Measurements from ENCODE around the gene ADARB1.
A peak's percentile ranks its signal among the peaks of the same experiment; 100 is the strongest.

The ADARB1 gene

DNA sequence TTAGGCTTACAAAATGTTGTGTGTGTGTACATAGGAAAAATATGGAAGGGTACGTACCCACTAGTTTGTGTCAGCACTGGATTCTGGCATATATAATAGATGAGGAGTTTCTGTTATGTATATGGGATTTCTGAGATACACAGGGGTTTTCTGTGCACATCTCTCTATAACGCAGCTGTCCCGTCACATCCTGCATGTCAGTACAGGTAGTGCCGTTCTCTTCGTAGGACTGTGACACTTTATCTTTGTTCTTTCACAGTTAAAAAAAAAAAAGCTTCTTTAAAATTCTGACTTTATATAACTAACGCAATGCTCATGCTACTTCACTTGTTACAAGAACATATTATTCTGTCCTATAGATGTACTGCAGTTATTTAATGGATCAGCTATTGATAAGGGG is 42.9 kb downstream of the ADARB1 start:
- Mint-ChIP-seq H3K4me3 (no peak overlapping the region), H3K4me1 (ENCODE audit: low read depth) (peaks cover 26% of the 10 kb centered on the region), H3K9me3 (ENCODE audit: low read depth) (no peaks in the 10 kb centered on the region), H3K27ac (no peak overlapping the region), H3K27me3 (no peaks in the 10 kb centered on the region), H3K36me3 (no peaks in the 10 kb centered on the region)

DNA sequence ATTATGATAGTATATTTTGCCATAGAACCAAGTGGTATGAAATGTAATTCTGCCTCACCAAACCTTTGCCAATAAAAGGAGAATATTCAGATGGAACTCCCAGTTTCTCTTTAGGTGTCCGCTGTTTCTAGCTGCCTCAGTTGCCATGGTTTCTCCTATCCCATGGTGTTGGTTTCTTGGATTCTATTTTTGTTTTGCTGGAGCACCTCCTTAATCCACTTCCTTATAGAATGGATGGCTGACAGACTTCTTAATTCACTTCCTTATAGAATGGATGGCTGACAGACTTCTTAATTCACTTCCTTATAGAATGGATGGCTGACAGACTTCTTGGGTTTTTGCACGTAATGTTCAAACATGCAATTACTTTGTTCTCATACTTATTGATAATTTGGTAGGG is 43.7 kb downstream of the ADARB1 start:
- Mint-ChIP-seq H3K4me3 (no peak overlapping the region), H3K4me1 (ENCODE audit: low read depth) (peaks cover 24% of the 10 kb centered on the region), H3K36me3 (no peaks in the 10 kb centered on the region), H3K9me3 (ENCODE audit: low read depth) (no peaks in the 10 kb centered on the region), H3K27ac (no peak overlapping the region), H3K27me3 (no peaks in the 10 kb centered on the region)

DNA sequence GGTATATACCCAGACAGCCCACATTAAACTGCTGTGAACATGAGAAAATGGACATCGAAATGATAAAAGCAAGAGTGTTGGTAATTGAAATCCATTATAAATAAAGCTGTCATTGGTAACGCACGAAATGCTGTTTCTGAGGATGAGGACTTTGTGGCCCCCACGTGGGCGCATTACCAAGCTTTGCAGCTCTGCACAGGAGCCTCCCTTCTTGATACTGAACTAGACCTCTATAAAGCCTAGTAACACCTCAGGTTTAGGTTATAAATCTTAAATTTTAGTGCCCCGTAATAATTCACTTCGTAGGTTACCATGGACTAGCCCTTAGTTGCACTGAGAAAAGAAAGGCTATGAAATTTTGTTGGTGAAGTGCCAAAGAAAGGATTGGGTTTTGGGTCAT is 45.4 kb downstream of the ADARB1 start:
- Mint-ChIP-seq H3K9me3 (ENCODE audit: low read depth) (no peaks in the 10 kb centered on the region), H3K36me3 (no peaks in the 10 kb centered on the region), H3K27me3 (no peaks in the 10 kb centered on the region), H3K4me3 (no peak overlapping the region), H3K27ac (no peak overlapping the region), H3K4me1 (ENCODE audit: low read depth) (peaks cover 21% of the 10 kb centered on the region)

DNA sequence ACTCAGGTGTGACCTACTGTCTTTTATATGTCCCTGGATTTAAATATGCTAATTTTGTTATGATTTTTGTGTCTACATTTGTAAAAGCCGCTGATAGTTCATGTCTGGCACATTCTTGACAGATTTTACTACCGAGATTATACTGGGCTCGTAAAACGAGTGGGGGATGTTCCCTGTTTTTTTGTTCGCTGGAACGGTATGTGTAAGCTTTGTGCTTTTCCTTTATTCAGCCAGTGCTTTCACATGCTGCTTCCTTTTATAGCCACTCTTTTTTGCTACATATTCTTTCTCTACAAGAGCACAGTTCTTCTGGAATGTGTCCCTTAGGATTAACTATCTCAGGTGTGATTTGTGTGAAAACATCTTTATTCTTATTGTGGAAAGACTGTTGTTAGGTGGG is 46.6 kb downstream of the ADARB1 start:
- no peaks in the 10 kb centered on the region for H3K9me3 Mint-ChIP-seq (ENCODE audit: low read depth)
- H3K27ac Mint-ChIP-seq: no peak overlapping the region
- H3K36me3 Mint-ChIP-seq: no peaks in the 10 kb centered on the region
- H3K4me3 Mint-ChIP-seq: no peak overlapping the region
- peaks cover 11% of the 10 kb centered on the region for H3K4me1 Mint-ChIP-seq (ENCODE audit: low read depth)
- no peaks in the 10 kb centered on the region for H3K27me3 Mint-ChIP-seq

DNA sequence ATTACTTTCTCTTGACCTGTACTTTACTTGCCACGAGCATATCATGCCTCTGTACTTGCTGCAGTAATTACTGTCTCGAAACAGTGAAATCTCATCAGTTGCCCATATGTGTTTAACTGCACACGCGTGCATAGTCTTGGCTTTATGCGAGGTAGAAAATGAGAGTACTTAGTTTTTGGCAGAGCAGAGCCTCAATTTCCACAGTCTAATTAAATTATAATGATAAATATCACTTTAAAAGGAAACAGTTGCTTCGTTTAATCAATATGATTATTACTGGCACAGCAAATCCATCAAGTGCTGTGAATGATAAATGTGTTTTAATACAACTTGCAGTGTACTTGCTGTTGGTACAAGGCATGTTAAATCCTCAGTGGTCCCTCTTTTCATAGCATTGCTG is 47.6 kb downstream of the ADARB1 start:
- peaks cover 7% of the 10 kb centered on the region for H3K4me1 Mint-ChIP-seq (ENCODE audit: low read depth)
- H3K4me3 Mint-ChIP-seq: no peak overlapping the region
- no peaks in the 10 kb centered on the region for H3K36me3 Mint-ChIP-seq
- no peaks in the 10 kb centered on the region for H3K27me3 Mint-ChIP-seq
- H3K27ac Mint-ChIP-seq: no peak overlapping the region
- H3K9me3 Mint-ChIP-seq (ENCODE audit: low read depth): no peaks in the 10 kb centered on the region

- no peaks in the 10 kb centered on the region for H3K27me3 Mint-ChIP-seq
- H3K36me3 Mint-ChIP-seq: no peaks in the 10 kb centered on the region
- peaks cover 7% of the 10 kb centered on the region for H3K4me1 Mint-ChIP-seq (ENCODE audit: low read depth)
- no peaks in the 10 kb centered on the region for H3K9me3 Mint-ChIP-seq (ENCODE audit: low read depth)
- H3K27ac Mint-ChIP-seq: no peak overlapping the region
- no peak overlapping the region for H3K4me3 Mint-ChIP-seq
Observed at GRCh38 chr21:45122432-45123132, 48.2 kb downstream of the ADARB1 start.

GRCh38 chr21:45123440-45123839 is 49.1 kb downstream of the ADARB1 start:
- Mint-ChIP-seq H3K9me3 (ENCODE audit: low read depth) (no peaks in the 10 kb centered on the region), H3K4me3 (no peak overlapping the region), H3K27ac (no peak overlapping the region), H3K36me3 (peaks cover under 1% of the 10 kb centered on the region), H3K4me1 (ENCODE audit: low read depth) (peaks cover 13% of the 10 kb centered on the region), H3K27me3 (no peaks in the 10 kb centered on the region)

DNA sequence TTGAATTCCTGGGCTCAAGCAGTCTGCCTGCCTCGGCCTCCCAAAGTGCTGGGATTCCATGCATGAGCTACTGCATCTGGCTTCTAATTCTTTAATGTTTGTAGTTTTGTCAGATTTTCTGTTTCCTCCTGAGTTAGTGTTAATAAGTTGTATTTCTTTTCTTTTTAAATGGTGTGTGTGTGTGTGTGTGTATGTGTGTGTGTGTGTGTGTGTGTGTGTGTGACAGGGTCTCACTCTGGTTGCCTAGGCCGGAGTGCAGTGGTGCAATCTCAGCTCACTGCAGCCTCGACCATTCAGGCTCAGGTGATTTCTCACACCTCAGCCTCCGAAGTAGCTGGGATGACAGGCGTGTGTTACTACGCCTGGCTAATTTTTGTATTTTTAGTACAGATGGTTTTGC is 50.2 kb downstream of the ADARB1 start:
- Mint-ChIP-seq H3K4me1 (ENCODE audit: low read depth) (peaks cover 15% of the 10 kb centered on the region), H3K4me3 (no peak overlapping the region), H3K27me3 (no peaks in the 10 kb centered on the region), H3K9me3 (ENCODE audit: low read depth) (no peaks in the 10 kb centered on the region), H3K27ac (no peak overlapping the region), H3K36me3 (peaks cover 3% of the 10 kb centered on the region)

DNA sequence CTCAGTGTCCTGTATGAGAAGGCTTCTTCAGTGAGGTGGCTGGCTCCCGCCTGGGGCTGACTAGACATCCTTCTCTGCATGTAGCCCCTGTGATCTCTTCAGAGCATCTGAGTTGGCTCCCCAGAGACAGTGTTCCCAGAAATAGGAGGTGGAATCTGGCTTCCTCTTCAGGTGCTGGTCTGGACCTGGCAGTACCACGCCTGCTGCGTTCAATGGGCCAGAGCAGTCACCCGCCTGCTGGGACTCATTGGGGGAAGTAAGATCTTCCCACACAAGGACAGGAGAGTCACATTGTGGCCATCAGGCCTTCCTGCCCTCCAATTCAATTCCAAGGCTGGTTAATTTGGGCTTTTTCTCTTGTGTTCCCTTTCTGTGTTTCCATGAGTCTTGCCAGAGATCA is 51.0 kb downstream of the ADARB1 start:
- H3K27me3 Mint-ChIP-seq: no peaks in the 10 kb centered on the region
- peaks cover 18% of the 10 kb centered on the region for H3K4me1 Mint-ChIP-seq (ENCODE audit: low read depth)

DNA sequence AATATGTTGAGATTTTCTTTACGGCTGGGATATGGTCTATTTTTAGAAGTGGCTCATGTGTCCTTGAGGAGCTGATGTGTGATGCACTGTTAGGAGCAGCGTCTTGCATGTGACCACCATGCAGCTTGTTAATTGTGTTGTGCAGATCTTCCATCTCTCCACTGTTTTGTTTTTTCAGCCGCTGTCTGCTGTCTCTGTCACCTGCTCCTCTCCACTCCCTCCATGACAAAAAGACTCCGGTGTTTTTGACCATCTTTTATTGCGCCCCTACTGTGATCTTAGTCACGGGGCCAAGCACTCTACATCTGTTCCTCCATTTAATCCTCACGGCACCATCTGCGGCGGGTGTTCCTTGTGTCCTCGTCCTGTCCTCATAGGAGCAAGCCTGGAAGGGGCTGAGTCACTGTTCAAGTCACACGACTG is 51.8 kb downstream of the ADARB1 start:
- Mint-ChIP-seq H3K36me3 (peaks cover 3% of the 10 kb centered on the region), H3K9me3 (ENCODE audit: low read depth) (no peaks in the 10 kb centered on the region), H3K27me3 (no peaks in the 10 kb centered on the region), H3K27ac (peak overlapping the region; percentile 67), H3K4me1 (ENCODE audit: low read depth) (peaks cover 20% of the 10 kb centered on the region), H3K4me3 (no peak overlapping the region)

More for the DNA sequence above, 51.0 kb downstream of the ADARB1 start:
- Mint-ChIP-seq H3K4me3 (no peak overlapping the region), H3K27ac (no peak overlapping the region), H3K9me3 (ENCODE audit: low read depth) (no peaks in the 10 kb centered on the region), H3K36me3 (peaks cover 3% of the 10 kb centered on the region)

DNA sequence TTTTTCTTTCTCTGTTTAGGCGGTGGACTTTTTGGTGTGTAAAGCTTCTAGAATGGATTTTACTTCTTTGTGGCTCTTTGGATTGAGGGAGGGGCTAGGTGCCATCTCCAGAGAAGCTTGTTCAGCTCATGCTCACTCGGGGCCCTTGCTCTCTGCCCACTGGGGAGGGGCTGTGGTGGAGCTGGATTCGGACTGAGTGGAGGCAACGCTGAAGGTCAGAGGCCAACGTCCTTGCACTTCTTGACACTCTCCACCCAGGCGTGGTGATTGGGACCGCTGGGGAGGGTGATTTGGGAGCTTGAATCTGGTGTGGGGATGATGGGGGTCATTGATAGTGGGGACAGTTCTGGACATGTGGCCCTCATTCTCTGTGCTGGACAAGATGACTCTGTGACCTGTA is 52.6 kb downstream of the ADARB1 start:
- no peak overlapping the region for H3K4me3 Mint-ChIP-seq
- H3K36me3 Mint-ChIP-seq: peaks cover 3% of the 10 kb centered on the region
- H3K4me1 Mint-ChIP-seq (ENCODE audit: low read depth): peaks cover 20% of the 10 kb centered on the region
- no peaks in the 10 kb centered on the region for H3K9me3 Mint-ChIP-seq (ENCODE audit: low read depth)
- no peak overlapping the region for H3K27ac Mint-ChIP-seq
- H3K27me3 Mint-ChIP-seq: no peaks in the 10 kb centered on the region

- H3K27me3 Mint-ChIP-seq: no peaks in the 10 kb centered on the region
- no peaks in the 10 kb centered on the region for H3K9me3 Mint-ChIP-seq (ENCODE audit: low read depth)
- H3K4me3 Mint-ChIP-seq: no peak overlapping the region
- H3K4me1 Mint-ChIP-seq (ENCODE audit: low read depth): peaks cover 22% of the 10 kb centered on the region
- H3K36me3 Mint-ChIP-seq: peaks cover 3% of the 10 kb centered on the region
- no peak overlapping the region for H3K27ac Mint-ChIP-seq
Observed at GRCh38 chr21:45127937-45128336, 53.6 kb downstream of the ADARB1 start.

DNA sequence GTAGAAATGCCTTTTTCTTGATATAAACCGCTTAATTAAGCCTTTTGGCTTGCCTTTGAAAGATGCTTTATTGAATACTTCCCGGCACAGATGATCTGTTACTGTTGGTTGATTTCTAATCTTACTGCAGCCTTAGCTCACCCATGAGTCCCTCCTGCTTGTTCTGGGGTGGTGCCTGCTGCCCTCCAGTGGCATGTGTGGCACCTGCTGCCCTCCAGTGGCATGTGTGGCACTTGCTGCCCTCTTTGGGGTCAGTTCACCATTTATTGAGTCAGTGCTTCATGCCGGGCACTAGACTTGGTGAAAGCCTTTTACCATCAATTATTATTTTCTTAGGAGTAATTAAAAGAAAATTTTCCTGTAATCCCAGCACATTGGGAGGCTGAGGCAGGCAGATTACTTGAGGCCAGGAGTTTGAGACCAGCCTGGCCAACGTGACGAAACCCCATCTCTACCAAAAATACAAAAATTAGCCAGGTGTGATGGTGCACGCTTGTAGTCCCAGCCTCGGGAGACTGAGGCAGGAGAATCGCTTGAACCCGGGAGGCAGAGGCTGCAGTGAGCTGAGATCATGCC is 54.3 kb downstream of the ADARB1 start:
- peak overlapping the region; percentile 30 for H3K27ac Mint-ChIP-seq
- peaks cover 3% of the 10 kb centered on the region for H3K36me3 Mint-ChIP-seq
- no peak overlapping the region for H3K4me3 Mint-ChIP-seq
- H3K27me3 Mint-ChIP-seq: no peaks in the 10 kb centered on the region
- peaks cover 23% of the 10 kb centered on the region for H3K4me1 Mint-ChIP-seq (ENCODE audit: low read depth)
- H3K9me3 Mint-ChIP-seq (ENCODE audit: low read depth): no peaks in the 10 kb centered on the region

DNA sequence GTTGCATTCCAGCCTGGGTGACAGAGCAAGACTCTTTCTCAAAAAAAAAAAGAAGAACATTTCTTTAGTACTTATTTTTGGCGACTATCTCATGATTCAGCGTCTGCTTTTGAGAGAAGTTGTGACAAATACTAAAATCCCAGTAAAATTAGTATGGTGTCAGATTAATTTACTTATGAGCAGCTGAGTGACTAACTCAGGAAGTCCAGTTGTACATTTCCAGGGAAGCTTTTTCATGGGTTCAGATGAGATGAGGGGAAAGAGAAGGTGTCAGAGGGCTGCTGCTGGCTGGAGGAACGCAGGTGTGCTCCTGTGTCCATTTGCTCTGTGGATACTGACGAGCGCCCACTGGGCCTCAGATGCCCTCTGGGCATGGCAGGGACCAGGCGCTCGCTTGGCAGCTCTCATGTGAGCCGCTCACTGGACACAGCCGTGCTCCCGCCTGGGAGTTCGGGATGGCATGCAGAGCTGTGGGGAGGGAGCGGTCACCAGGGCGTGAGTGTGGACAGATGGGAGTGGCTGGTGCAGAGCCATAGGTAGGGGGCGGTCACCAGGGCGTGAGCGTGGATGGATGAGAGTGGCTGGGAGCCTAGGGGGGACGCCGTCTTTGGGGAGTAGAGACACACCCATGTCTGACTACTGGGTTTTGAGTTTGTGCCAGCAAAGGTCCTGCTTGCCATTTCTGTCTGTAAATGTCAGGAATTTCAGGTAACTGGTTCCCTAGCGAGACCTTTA is 55.0 kb downstream of the ADARB1 start:
- Mint-ChIP-seq H3K27me3 (no peaks in the 10 kb centered on the region), H3K27ac (no peak overlapping the region), H3K4me1 (ENCODE audit: low read depth) (peaks cover 23% of the 10 kb centered on the region), H3K4me3 (no peak overlapping the region), H3K36me3 (peaks cover 3% of the 10 kb centered on the region), H3K9me3 (ENCODE audit: low read depth) (no peaks in the 10 kb centered on the region)

- H3K9me3 Mint-ChIP-seq (ENCODE audit: low read depth): no peaks in the 10 kb centered on the region
- no peaks in the 10 kb centered on the region for H3K27me3 Mint-ChIP-seq
- peaks cover 21% of the 10 kb centered on the region for H3K4me1 Mint-ChIP-seq (ENCODE audit: low read depth)
- no peak overlapping the region for H3K4me3 Mint-ChIP-seq
- peaks cover 3% of the 10 kb centered on the region for H3K36me3 Mint-ChIP-seq
- no peak overlapping the region for H3K27ac Mint-ChIP-seq
Observed at GRCh38 chr21:45130324-45130774, 56.0 kb downstream of the ADARB1 start.
